NCI-H2081 treated with DMSO at 0.1 percent for 48 hours (cell line): ENCODE data around the gene LAX1.

Source experiments
- DNase-seq: peaks from one replicate; lab custom pipeline; 2025; lab: John Stamatoyannopoulos, UW

LAX1 gene

DNA sequence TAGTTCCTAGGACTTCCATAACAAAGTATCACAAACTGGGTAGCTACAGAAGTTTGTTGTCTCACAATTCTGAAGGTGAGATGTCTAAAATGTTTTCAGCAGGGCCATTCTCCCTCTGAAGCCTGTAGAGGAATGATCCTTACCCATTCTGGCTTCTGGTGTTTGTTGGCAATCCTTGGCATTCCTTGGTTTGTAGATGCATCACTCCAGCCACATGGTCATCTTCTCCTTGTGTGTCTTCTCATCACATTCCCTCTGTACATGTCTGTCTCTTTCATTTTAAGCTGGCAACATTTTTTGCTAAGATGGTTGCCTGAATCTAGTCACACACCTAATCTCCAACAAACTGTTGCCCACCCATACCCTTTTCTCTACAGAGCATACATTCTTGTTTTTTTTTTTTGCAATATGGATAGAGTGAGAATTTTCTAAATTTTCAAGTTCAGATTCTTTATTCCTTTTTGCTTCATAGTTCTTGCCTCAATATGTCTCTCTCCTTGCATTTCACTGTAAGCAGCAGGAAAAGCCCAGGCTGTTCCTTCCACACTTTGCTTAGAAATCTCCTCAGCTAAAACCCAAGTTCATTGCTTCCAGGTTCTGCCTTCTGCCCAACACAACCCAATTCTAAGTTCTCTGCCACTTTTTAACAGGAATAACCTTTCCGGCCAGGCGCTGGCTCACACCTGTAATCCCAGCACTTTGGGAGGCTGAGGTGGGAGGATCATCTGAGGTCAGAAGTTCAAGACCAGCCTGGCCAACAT is 48.8 kb downstream of the LAX1 start:
- no peak for DNase-seq

- DNase-seq = no peak
These were observed 53.4 kb downstream of the LAX1 start for GRCh38 chr1:203818399-203818798.

GRCh38 chr1:203823306-203823705 is 58.3 kb downstream of the LAX1 start:
- DNase-seq = no peak
